Activated T-helper 1 cell treated with anti-CD3 and anti-CD28 coated beads, Interleukin-12 subunit alpha, Interleukin-12 subunit beta, Interleukin-2, Interleukin-4 antibody, amounts not matched to agents 30 ng/mL and 10 ng/mL and 1 ng/mL, durations not matched to agents 14 hours and 24 hours and 36 hours (primary cell): ENCODE data around the gene FLNB. TPM values are rescaled to one million over a fixed set of nuclear protein-coding genes. Genes with fewer than 3 reads are reported as not detected.
A peak's percentile ranks its signal among the peaks of the same experiment; 100 is the strongest.

Source experiments
- DNase-seq: peaks from one replicate; pipeline ENCODE4 v3.0.0; 2021; ENCODE audit warnings: low spot score
- H3K27ac Mint-ChIP-seq: one replicate; pipeline ENCODE4 v1.8.0; 2021; ENCODE audit warnings: mild to moderate bottlenecking, mixed read lengths
- H3K27me3 Mint-ChIP-seq: one replicate; pipeline ENCODE4 v1.8.0; 2022; ENCODE audit warnings: mild to moderate bottlenecking, moderate library complexity, mixed read lengths; ENCODE audit not compliant: insufficient read depth
- H3K36me3 Mint-ChIP-seq: one replicate; pipeline ENCODE4 v1.8.0; 2021; ENCODE audit warnings: low read depth, mixed read lengths
- H3K4me1 Mint-ChIP-seq: one replicate; pipeline ENCODE4 v1.8.0; 2021; ENCODE audit warnings: low read depth, mixed read lengths
- H3K4me3 Mint-ChIP-seq: one replicate; pipeline ENCODE4 v1.8.0; 2021; ENCODE audit warnings: mild to moderate bottlenecking, moderate library complexity, mixed read lengths
- H3K9me3 Mint-ChIP-seq: one replicate; pipeline ENCODE4 v1.8.0; 2021; ENCODE audit warnings: mixed read lengths
- intact Hi-C: fragments of 100-400 bp; cut with micrococcal nuclease; formaldehyde crosslinking; loops from one replicate; pipeline ENCODE4 v1.15.1; 2024
- total RNA-seq: library from RNA; stranded (reverse); gene quantifications from 2 replicates; pipeline ENCODE4 v1.2.3, GENCODE V29; 2022

FLNB gene
- total RNA-seq, 1 donor from 2014 or later: 24.1 TPM

- Mint-ChIP-seq H3K27me3 (peaks cover 7% of the 10 kb centered on the region), H3K4me1 (peaks cover 45% of the 10 kb centered on the region), H3K9me3 (no peaks in the 10 kb centered on the region), H3K4me3 (peak overlapping the region; percentile 78), H3K36me3 (peaks cover 7% of the 10 kb centered on the region), H3K27ac (peak overlapping the region; percentile 85)
- intact Hi-C loops: loop anchor here (1.0 to 10.0 kb wide), 4 partner anchors 8 to 459 kb away; partner anchors contain the start of genes FLNB and KCTD6
- no peak for DNase-seq
These were observed 27.5 kb downstream of the FLNB start for GRCh38 chr3:58035524-58036255.

- Mint-ChIP-seq H3K36me3 (peaks cover 7% of the 10 kb centered on the region), H3K9me3 (no peaks in the 10 kb centered on the region)
- intact Hi-C loops: loop anchor here (10.0 kb wide), 1 partner anchor 458 kb away; the partner anchor contains the start of gene KCTD6
These were observed 28.2 kb downstream of the FLNB start for GRCh38 chr3:58036293-58037032.

GRCh38 chr3:58037141-58037910, 29.1 kb downstream of the FLNB start:
- Mint-ChIP-seq H3K27me3 (peaks cover 7% of the 10 kb centered on the region), H3K4me3 (peak overlapping the region; percentile 58), H3K36me3 (peaks cover 7% of the 10 kb centered on the region), H3K9me3 (no peaks in the 10 kb centered on the region), H3K27ac (peak overlapping the region; percentile 74), H3K4me1 (peaks cover 61% of the 10 kb centered on the region)
- intact Hi-C loops: loop anchor here (10.0 kb wide), 1 partner anchor 457 kb away; the partner anchor contains the start of gene KCTD6
- no peak for DNase-seq

More at GRCh38 chr3:58036293-58037032, 28.2 kb downstream of the FLNB start:
- Mint-ChIP-seq H3K4me3 (no peak overlapping the region), H3K4me1 (peaks cover 53% of the 10 kb centered on the region), H3K27ac (no peak overlapping the region), H3K27me3 (peaks cover 7% of the 10 kb centered on the region)
- DNase-seq: no peak

DNA sequence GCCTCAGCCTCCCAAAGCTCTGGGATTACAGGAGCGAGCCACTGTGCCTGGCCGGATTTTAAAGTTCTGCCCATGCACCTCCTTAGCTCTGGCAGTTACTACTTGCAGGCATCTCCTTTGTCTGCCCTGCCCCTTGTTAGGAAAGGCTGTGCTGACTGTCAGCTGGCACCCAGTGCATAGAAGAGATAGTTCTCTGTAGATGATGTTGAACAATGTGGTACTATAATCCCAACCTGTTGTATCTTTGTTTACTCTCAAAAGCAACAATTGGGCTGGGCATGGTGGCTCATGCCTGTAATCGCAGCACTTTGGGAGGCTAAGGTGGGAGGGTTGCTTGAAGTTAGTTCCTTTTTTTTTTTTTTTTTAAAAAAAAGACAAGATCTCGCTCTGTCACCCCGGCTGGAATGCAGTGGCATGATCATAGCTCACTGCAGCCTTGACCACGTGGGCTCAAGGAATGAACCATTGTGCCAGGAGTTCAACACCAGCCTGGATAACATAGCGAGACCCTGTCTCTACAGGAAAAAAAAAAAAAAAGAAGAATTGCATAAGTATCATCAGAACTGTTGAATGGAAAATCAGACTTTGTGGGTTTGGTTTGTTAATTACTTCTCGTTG, 30.6 kb downstream of the FLNB start:
- peaks cover 8% of the 10 kb centered on the region for H3K27me3 Mint-ChIP-seq
- H3K9me3 Mint-ChIP-seq: no peaks in the 10 kb centered on the region
- no peak for DNase-seq
- H3K4me1 Mint-ChIP-seq: peaks cover 67% of the 10 kb centered on the region
- H3K36me3 Mint-ChIP-seq: peaks cover 7% of the 10 kb centered on the region
- intact Hi-C loops: loop anchor here (10.0 kb wide), 1 partner anchor 456 kb away; the partner anchor contains the start of gene KCTD6
- no peak overlapping the region for H3K27ac Mint-ChIP-seq
- no peak overlapping the region for H3K4me3 Mint-ChIP-seq

DNA sequence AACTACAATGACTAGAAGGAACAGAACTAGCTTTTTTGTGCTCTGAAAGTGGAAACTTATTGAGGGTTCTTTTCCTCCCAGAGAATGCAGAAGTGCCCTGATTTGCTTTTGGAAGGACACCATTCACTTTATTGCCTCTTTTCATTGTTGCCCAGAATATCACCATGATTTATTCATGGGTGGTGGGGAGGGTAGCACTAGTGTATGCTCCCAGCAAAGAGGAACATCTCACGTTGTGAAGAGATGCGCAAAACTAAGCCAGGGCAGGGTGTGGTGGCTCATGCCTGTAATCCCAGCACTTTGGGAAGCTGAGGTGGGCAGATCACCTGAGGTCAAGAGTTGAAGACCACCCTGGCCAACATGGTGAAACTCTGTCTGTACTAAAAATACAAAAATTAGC, 31.4 kb downstream of the FLNB start:
- no peak for DNase-seq
- Mint-ChIP-seq H3K27me3 (peaks cover 8% of the 10 kb centered on the region), H3K4me1 (peaks cover 66% of the 10 kb centered on the region), H3K4me3 (no peak overlapping the region), H3K36me3 (peaks cover 7% of the 10 kb centered on the region), H3K9me3 (no peaks in the 10 kb centered on the region), H3K27ac (no peak overlapping the region)
- intact Hi-C loops: loop anchor here (10.0 kb wide), 1 partner anchor 455 kb away; the partner anchor contains the start of gene KCTD6

DNA sequence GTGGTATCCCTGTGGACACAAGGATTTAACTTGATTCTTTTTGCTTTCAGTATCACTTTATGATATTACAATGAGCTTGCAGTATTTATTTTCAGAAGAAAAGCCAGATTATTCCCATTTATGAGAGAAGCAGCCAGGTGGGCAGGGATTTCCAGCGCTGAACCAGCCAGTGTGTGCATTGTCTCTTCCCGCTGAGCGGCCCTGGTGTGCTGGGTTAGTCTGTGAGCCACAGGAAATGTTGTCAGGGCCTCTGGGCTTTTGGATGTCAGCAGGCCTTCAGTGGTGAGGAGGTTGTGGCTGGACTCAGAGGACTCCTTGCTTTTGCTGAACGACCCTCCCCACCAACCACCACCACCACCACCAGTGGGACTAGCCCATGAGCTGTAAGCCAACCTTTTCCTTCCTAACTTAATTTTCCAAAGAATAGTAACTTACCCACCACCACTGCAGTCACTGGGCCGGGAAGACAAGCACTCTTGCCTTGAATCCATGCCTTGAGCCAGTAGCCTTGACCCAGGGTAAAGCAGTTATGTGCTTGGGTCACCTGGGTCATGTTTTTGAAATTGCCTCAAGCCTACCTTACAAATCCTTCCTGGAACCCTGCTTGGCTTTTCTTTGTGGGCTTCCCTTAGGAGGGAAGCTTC, 33.1 kb downstream of the FLNB start:
- Mint-ChIP-seq H3K27me3 (peaks cover 6% of the 10 kb centered on the region), H3K4me1 (peaks cover 57% of the 10 kb centered on the region), H3K9me3 (no peaks in the 10 kb centered on the region), H3K36me3 (peaks cover 4% of the 10 kb centered on the region), H3K27ac (no peak overlapping the region), H3K4me3 (peak overlapping the region; percentile 26)
- DNase-seq: no peak
- intact Hi-C loops: loop anchor here (5.0 kb wide), 1 partner anchor 36 kb away; no protein-coding TSS in a partner anchor

DNA sequence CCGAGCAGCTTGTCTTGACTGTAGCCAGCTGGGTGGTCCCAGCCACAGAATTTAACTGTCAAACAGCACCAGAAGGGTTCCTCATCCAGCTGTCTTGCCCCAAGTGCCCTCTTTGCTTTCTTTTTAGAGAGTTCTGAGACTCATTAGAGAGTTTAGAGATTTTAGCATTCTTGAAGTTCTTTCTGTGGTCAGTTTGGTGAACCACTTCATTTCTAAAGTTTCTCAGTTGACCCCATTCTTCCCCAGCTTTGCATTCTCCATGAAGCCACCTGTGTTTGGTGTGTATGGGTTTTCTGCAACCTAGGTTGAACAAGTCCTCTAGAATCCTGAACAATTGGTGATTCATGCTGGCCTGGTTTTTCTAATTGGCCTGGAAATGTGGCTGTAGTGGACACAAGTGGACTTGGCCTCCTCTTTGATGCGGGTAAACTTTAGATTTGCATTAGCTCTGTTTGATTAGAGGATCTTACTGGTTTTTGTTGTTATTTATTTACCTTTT, 33.7 kb downstream of the FLNB start:
- H3K4me3 Mint-ChIP-seq: peak overlapping the region; percentile 26
- H3K36me3 Mint-ChIP-seq: peaks cover 4% of the 10 kb centered on the region
- peaks cover 6% of the 10 kb centered on the region for H3K27me3 Mint-ChIP-seq
- no peak for DNase-seq
- peaks cover 51% of the 10 kb centered on the region for H3K4me1 Mint-ChIP-seq
- no peaks in the 10 kb centered on the region for H3K9me3 Mint-ChIP-seq
- H3K27ac Mint-ChIP-seq: no peak overlapping the region
- intact Hi-C loops: loop anchor here (5.0 kb wide), 1 partner anchor 35 kb away; no protein-coding TSS in a partner anchor

DNA sequence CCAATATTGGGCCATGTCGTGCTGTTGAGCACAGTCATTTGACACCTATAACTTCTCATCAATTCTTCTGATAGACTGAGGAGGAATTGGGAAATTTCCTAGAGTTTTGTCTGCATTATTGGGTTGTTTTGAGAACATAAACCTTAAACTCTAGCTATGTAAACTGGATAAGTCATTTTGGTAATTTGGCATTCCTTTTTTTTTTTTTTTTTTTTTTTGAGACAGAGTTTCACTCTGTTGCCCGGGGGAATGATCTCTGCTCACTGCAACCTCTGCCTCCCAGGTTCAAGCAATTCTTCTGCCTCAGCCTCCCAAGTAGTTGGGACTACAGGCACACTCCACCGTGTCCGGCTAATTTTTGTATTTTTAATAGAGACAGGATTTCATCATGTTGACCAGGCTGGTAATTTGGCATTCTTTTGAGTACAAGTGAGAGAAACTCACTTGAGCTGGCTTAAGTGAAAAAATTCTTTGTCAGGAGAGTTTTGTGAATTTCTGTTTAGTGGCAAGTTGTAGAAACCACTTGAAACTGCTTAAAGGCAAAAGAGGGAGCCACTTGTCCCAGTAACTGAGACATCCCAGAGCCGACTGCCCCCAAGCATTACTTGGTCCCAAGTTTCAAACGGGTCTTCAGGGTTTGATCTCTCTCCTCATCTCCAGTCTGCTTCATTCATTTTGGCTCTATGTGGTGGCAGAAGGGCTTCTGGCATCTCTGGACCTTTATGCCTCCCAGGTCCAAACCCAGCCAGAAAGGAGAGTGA, 34.9 kb downstream of the FLNB start:
- peaks cover 40% of the 10 kb centered on the region for H3K4me1 Mint-ChIP-seq
- no peak overlapping the region for H3K4me3 Mint-ChIP-seq
- peaks cover 2% of the 10 kb centered on the region for H3K27me3 Mint-ChIP-seq
- no peak overlapping the region for H3K27ac Mint-ChIP-seq
- no peak for DNase-seq
- H3K36me3 Mint-ChIP-seq: no peaks in the 10 kb centered on the region
- intact Hi-C loops: loop anchor here (5.0 kb wide), 1 partner anchor 34 kb away; no protein-coding TSS in a partner anchor
- H3K9me3 Mint-ChIP-seq: no peaks in the 10 kb centered on the region

- Mint-ChIP-seq H3K27ac (no peak overlapping the region), H3K27me3 (peaks cover 2% of the 10 kb centered on the region), H3K9me3 (no peaks in the 10 kb centered on the region), H3K4me3 (no peak overlapping the region), H3K4me1 (peaks cover 45% of the 10 kb centered on the region), H3K36me3 (no peaks in the 10 kb centered on the region)
- DNase-seq: no peak
- intact Hi-C loops: loop anchor here (5.0 kb wide), 1 partner anchor 33 kb away; no protein-coding TSS in a partner anchor
These were observed 35.7 kb downstream of the FLNB start for GRCh38 chr3:58043933-58044332.

DNA sequence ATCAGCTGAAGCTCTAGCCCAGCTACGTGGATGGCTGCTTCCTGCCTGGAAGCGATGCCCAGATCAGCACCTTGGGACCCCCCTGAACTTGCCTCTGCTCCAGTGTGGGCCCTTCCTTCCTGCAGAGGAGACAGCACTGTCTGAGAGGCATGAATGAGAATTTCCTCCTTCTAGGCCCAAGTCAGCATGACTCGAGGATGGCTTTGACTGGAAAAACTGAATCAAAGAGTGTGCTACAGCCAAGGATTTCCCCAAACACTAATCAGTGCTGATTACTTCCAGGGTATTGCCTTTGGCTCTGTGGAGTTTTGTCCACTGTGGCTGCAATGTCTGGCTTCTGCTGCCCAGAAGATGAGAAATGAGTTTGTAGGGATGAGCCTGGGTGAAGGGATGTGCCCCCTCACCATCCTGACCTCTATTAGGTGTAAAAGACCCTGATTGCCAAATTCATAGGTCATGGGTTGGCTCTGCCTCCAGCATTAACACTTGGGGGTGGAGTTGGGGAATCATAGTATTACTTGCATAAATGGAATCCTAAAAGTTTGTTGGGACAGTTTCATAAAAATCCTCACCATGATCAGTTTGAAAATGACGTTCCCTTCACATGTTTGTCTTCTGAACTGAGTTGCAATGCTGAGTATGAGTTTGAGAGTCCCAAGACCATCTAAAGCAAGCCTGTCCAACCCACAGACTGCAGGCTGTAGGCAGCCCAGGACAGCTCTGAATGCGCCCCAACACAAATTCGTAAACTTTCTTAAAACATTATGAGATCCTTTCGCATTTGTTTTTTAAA, 36.7 kb downstream of the FLNB start:
- Mint-ChIP-seq H3K36me3 (no peaks in the 10 kb centered on the region), H3K9me3 (no peaks in the 10 kb centered on the region), H3K27ac (no peak overlapping the region), H3K4me1 (peaks cover 45% of the 10 kb centered on the region), H3K27me3 (peaks cover 2% of the 10 kb centered on the region), H3K4me3 (no peak overlapping the region)
- intact Hi-C loops: loop anchor here (5.0 kb wide), 1 partner anchor 32 kb away; no protein-coding TSS in a partner anchor
- DNase-seq: no peak
